Adrenal gland (tissue), 5 donors: ENCODE results near the gene PRR5.

Source experiments
- POLR2A ChIP-seq, 2 donors: fragments of 450-650 bp; IDR thresholded peaks; one replicate each; pipeline ENCODE4 v1.6.1; 2017; ENCODE audit warnings: antibody characterized with exemption in 2 of 2, mild to moderate bottlenecking in 2 of 2, moderate library complexity in 1 of 2
- TF ChIP-seq, protein P1 (sequence below), 6 experiments: fragments of 450-650 bp in 4 of 6; fragments of 200-600 bp in 2 of 6; sonication (generic) in 1 of 6; IDR thresholded peaks; 1 replicate in 5 of 6; 2 replicates in 1 of 6; pipeline versions ENCODE4 v1.5.1 to v1.8.0; 2016 to 2021; ENCODE audit warnings: antibody characterized with exemption in 6 of 6, mild to moderate bottlenecking in 2 of 6, moderate library complexity in 1 of 6
- donor health status: DM: no; HTN: no; CAD: no.

DNA sequence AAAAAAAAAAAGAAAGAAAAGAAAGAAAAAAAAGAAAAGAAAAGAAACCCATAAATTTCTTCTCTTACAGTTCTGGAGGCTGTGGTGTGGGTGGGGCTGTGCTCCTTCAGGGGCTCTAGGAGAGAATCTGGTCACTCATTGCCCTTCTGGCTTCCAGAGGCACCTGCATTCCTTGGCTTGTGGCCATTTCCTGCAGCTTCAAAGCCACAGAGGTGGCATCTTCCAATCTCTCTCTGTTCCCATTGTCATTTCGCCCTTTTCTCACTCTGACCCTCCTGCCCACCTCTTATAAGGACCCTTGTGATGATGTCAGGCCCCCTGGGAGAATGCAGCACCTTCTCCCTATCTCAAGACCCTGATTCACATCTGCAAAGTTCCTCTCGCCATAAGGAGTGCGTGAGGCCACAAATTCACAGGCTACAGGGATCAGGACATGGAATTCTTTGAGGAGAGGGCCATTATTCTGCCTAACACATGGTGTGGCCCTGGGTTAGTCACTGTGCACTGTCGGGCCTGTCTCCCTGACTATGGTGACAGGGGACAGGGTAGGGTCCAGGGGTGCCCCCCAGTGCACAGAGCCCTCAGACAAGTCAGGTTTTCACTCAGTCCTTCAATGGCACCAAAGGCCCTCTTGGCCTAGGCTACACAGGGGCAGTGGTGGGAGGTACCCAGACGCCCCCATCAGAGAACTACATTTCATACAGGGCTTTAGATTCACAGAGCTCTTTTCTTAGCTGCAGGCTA lies 38.6 kb upstream of the PRR5 start:
- TF ChIP-seq, protein P1, sequence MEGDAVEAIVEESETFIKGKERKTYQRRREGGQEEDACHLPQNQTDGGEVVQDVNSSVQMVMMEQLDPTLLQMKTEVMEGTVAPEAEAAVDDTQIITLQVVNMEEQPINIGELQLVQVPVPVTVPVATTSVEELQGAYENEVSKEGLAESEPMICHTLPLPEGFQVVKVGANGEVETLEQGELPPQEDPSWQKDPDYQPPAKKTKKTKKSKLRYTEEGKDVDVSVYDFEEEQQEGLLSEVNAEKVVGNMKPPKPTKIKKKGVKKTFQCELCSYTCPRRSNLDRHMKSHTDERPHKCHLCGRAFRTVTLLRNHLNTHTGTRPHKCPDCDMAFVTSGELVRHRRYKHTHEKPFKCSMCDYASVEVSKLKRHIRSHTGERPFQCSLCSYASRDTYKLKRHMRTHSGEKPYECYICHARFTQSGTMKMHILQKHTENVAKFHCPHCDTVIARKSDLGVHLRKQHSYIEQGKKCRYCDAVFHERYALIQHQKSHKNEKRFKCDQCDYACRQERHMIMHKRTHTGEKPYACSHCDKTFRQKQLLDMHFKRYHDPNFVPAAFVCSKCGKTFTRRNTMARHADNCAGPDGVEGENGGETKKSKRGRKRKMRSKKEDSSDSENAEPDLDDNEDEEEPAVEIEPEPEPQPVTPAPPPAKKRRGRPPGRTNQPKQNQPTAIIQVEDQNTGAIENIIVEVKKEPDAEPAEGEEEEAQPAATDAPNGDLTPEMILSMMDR (IDR thresholded peaks at IDR 0.05), result no peak
- TF ChIP-seq POLR2A (IDR thresholded peaks at IDR 0.05), result no peak
